HG02678 (cell line): Measurements from ENCODE around the gene MINK1.
"Not testable (repeated sequence)": the region's sequence is repeated elsewhere in the genome, so short reads cannot be mapped to it uniquely, and the experiment has no call there.

Experiments used
- ATAC-seq: cut with Tn5 transposase; IDR thresholded peaks from one replicate; pipeline ENCODE4 v1.9.1; 2021; ENCODE audit warnings: mild to moderate bottlenecking, moderate library complexity; ENCODE audit not compliant: unreplicated experiment

MINK1 gene

GRCh38 chr17:4845118-4845517, 12.0 kb downstream of the MINK1 start:
- ATAC-seq = no peak

- ATAC-seq = no peak
Measured at GRCh38 chr17:4846635-4847390, 13.7 kb downstream of the MINK1 start.

GRCh38 chr17:4849011-4849536, 15.9 kb downstream of the MINK1 start:
- no peak for ATAC-seq

- ATAC-seq = no peak
Measured at GRCh38 chr17:4850246-4850645, 17.1 kb downstream of the MINK1 start.

GRCh38 chr17:4851084-4851483, 17.9 kb downstream of the MINK1 start:
- ATAC-seq = no peak

- no peak for ATAC-seq
Measured at GRCh38 chr17:4852567-4853207, 19.5 kb downstream of the MINK1 start.

GRCh38 chr17:4853208-4853671, 20.1 kb downstream of the MINK1 start:
- ATAC-seq = no peak

GRCh38 chr17:4854111-4854681, 21.1 kb downstream of the MINK1 start:
- ATAC-seq = no peak

GRCh38 chr17:4856271-4856936, 23.3 kb downstream of the MINK1 start:
- ATAC-seq = no peak

- ATAC-seq = no peak
Measured at GRCh38 chr17:4856937-4857314, 23.8 kb downstream of the MINK1 start.

GRCh38 chr17:4857347-4857746, 24.2 kb downstream of the MINK1 start:
- ATAC-seq = not testable (repeated sequence)

- ATAC-seq = no peak
Measured at GRCh38 chr17:4858068-4858881, 25.1 kb downstream of the MINK1 start.

GRCh38 chr17:4858882-4859260, 25.7 kb downstream of the MINK1 start:
- no peak for ATAC-seq

GRCh38 chr17:4859816-4860625, 26.9 kb downstream of the MINK1 start:
- ATAC-seq = no peak

- ATAC-seq = no peak
Measured at GRCh38 chr17:4860651-4861050, 27.5 kb downstream of the MINK1 start.

GRCh38 chr17:4861052-4861451, 27.9 kb downstream of the MINK1 start:
- no peak for ATAC-seq

- no peak for ATAC-seq
Measured at GRCh38 chr17:4862720-4863119, 29.6 kb downstream of the MINK1 start.

GRCh38 chr17:4863321-4863720, 30.2 kb downstream of the MINK1 start:
- no peak for ATAC-seq

- not testable (repeated sequence) for ATAC-seq
Measured at GRCh38 chr17:4867535-4867934, 34.4 kb downstream of the MINK1 start.
